Measurements from ENCODE around the gene SMPD1.

Gene SMPD1

DNA sequence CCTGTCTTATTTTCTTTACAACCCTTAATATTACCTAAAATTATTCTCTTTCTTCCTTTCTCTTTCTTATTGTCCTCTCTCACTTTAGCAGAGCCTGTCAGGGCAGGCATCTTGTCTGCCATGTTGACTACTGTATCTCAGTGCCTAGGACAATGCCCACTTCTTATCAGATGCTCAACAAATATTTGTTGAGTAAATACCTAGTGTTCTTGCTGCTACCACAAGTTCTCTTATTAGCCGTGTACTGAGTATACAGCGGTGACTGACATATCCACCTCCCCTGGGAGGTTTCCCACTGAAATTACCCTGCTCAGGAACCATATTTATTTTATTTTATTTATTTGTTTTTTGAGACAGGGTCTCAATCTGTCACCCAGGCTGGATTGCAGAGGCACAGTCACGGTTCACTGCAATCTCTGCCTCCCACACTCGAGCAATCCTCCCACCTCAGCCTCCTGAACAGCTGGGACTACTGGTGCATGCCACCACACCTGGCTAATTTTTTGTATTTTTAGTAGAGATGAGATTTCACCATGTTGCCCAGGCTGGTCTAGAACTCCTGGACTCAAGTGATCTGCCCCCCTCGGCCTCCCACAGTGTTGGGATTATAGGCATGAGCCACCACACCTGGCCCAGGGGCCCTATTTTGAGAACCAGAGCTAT is 43.9 kb downstream of the SMPD1 start:
- H3K4me1 ChIP-seq (ENCODE audit: control insufficient read depth in 1 of 2, insufficient read depth in 1 of 2, low read depth in 1 of 2, low read length in 1 of 2) = peaks cover 4 to 14% of the 10 kb centered on the region in 2 experiments
- no peaks in the 10 kb centered on the region for H3K9me3 ChIP-seq
- no peak overlapping the region for H3K4me3 ChIP-seq (ENCODE audit: low read depth in 1 of 2, low read length in 1 of 2)
- no peak for TF ChIP-seq CTCF (IDR thresholded peaks at IDR 0.05)
- H3K27me3 ChIP-seq = no peaks in the 10 kb centered on the region
- H3K36me3 ChIP-seq = no peaks in the 10 kb centered on the region
- H3K27ac ChIP-seq = no peak overlapping the region

DNA sequence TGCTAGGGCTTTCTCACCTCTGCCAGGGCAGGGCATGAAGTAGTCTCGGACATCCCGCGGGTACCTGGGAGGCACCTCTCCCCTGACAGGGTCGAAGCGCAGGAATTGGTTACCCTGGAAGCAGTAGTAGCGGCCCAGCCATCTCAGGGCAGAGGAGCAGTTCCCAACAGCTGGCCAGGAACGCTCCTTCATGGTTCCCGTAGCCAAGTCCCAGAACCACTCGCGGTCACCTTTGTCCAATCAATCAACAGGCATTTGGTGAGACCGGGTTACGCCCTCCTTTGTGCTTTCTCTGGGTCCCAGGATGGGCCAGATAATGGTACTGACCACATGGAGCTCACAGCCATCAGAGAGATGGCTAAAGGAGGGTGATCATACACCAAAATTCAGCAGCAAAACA is 47.1 kb downstream of the SMPD1 start:
- H3K27me3 ChIP-seq = no peaks in the 10 kb centered on the region
- no peak overlapping the region for H3K27ac ChIP-seq
- H3K4me1 ChIP-seq (ENCODE audit: control insufficient read depth in 1 of 2, insufficient read depth in 1 of 2, low read depth in 1 of 2, low read length in 1 of 2) = peaks cover 4 to 14% of the 10 kb centered on the region in 2 experiments
- H3K36me3 ChIP-seq = no peaks in the 10 kb centered on the region
- TF ChIP-seq CTCF (IDR thresholded peaks at IDR 0.05) = no peak
- no peaks in the 10 kb centered on the region for H3K9me3 ChIP-seq
- no peak overlapping the region for H3K4me3 ChIP-seq (ENCODE audit: low read depth in 1 of 2, low read length in 1 of 2)

DNA sequence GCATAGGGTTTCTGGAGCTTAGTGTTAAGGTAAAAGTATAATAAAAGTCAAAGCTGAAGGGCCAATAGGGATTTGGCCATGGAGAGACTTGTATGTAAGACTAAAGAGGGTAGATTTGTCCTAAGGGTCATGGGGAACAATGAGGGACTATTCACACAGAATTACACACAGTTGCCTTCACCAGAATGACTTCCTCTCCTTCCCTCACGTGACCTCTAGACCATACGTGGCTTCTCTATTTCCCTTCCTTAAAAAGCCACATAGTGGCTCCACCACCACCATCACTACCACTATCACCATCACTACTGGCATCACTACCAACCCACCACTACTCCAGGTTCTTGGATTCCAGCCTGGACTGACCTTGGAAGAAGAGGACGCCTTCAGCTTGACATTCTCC is 47.7 kb downstream of the SMPD1 start:
- Histone ChIP-seq H3K27ac (no peak overlapping the region), H3K27me3 (no peaks in the 10 kb centered on the region), H3K4me3 (ENCODE audit: low read depth in 1 of 2, low read length in 1 of 2) (no peak overlapping the region), H3K9me3 (no peaks in the 10 kb centered on the region), H3K4me1 (ENCODE audit: control insufficient read depth in 1 of 2, insufficient read depth in 1 of 2, low read depth in 1 of 2, low read length in 1 of 2) (peaks cover 4 to 14% of the 10 kb centered on the region in 2 experiments), H3K36me3 (no peaks in the 10 kb centered on the region)
- TF ChIP-seq CTCF (IDR thresholded peaks at IDR 0.05) = no peak

- H3K27ac ChIP-seq = peak overlapping the region; percentile 21
- no peak overlapping the region for H3K4me3 ChIP-seq (ENCODE audit: low read depth in 1 of 2, low read length in 1 of 2)
- no peaks in the 10 kb centered on the region for H3K27me3 ChIP-seq
- no peaks in the 10 kb centered on the region for H3K36me3 ChIP-seq
- peaks cover 4 to 14% of the 10 kb centered on the region in 2 experiments for H3K4me1 ChIP-seq (ENCODE audit: control insufficient read depth in 1 of 2, insufficient read depth in 1 of 2, low read depth in 1 of 2, low read length in 1 of 2)
- H3K9me3 ChIP-seq = no peaks in the 10 kb centered on the region
- no peak for TF ChIP-seq CTCF (IDR thresholded peaks at IDR 0.05)
Observed at GRCh38 chr11:6438979-6439571, 48.8 kb downstream of the SMPD1 start.

DNA sequence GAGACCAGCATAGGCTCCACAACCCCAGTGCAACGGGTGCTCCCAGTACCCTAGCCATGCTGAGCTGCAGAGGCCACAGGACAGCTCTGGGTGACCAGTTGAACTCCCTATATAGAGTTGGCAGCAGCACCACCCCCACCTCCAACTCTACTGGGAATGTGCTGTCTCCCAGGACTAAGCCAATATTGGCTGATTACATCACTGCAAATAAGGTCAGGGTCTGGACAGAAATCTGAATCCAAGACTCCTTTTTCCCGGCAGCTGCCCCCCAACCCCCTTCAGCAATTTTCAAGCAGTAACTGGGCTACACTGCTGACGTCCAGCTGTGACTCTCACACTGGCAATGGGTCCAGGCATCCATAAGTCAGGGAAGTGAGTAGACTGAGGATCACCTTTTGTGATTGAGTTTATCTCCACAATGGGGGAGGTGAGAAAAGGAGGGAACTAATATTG is 50.7 kb downstream of the SMPD1 start, which contains the start of gene HPX:
Gene HPX, minus strand, starts transcription at position 82 of the 453 bp plus-strand sequence. Its CDS starts 24 bp downstream, at position 58.
- Histone ChIP-seq H3K27me3 (peaks cover 4% of the 10 kb centered on the region), H3K4me3 (ENCODE audit: low read depth in 1 of 2, low read length in 1 of 2) (no peak within 1 kb of the TSS), H3K9me3 (no peaks in the 10 kb centered on the region), H3K36me3 (no peaks in the 10 kb centered on the region), H3K27ac (no peak within 1 kb of the TSS), H3K4me1 (ENCODE audit: control insufficient read depth in 1 of 2, insufficient read depth in 1 of 2, low read depth in 1 of 2, low read length in 1 of 2) (peaks cover 4 to 14% of the 10 kb centered on the region in 2 experiments)
- TF ChIP-seq CTCF (IDR thresholded peaks at IDR 0.05) = no peak
